Measurements from ENCODE around the gene LCE3B.

Gene LCE3B

DNA sequence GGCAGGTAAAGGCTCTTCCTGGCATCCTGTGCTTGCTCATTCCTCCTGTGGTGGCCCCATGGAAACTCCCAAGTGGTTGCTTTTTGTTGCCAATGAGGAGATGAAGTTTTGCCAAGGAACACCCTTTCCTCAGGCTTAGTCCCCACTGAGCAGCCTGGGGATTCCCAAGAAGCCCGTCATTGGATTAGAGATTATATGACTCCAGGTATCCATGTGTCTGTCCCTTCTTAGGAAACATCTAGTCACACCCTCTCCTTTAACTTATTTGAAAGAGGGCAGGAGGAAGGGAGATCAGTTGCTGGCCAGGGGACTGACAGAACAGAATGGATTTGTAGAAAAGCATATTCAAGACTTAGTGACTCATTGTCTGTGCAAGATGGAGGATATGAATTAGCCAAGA is 13.1 kb downstream of the LCE3B start:
- peaks cover 2 to 5% of the 10 kb centered on the region in 2 donors for H3K4me1 Mint-ChIP-seq
- H3K27me3 Mint-ChIP-seq, result peaks cover 53 to 54% of the 10 kb centered on the region in 2 donors
- H3K36me3 Mint-ChIP-seq, result no peaks in the 10 kb centered on the region
- H3K27ac Mint-ChIP-seq, result no peak overlapping the region
- H3K4me3 Mint-ChIP-seq, result no peak overlapping the region
- H3K9me3 Mint-ChIP-seq, result no peaks in the 10 kb centered on the region
- DNase-seq (no peak), ATAC-seq (replicated peaks) (no peak)

DNA sequence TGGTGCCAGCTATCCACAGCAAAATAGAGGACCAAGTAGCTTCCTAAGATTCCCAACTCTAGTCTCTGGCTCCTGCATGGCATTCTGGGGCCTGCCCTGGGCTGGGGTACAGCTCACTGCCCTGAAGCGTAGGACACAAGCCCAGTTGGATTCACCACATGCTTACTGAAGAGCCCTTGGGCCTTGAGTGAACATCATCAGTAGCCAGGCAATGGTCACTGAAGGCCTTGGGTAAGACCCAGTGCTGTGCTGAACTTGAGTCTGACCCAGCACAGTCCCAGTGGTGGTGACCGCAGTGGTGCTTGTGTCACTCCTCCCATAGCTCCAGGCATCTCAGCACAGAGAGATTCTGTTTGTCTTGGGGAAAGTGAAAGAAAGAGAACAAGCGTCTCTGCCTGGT is 17.0 kb downstream of the LCE3B start:
- DNase-seq (no peak), ATAC-seq (replicated peaks) (no peak)
- Mint-ChIP-seq H3K27me3 (peaks cover 33 to 37% of the 10 kb centered on the region in 2 donors), H3K4me1 (no peaks in the 10 kb centered on the region), H3K27ac (no peak overlapping the region), H3K4me3 (no peak overlapping the region), H3K36me3 (no peaks in the 10 kb centered on the region), H3K9me3 (peaks cover 0 to 5% of the 10 kb centered on the region in 2 donors)

DNA sequence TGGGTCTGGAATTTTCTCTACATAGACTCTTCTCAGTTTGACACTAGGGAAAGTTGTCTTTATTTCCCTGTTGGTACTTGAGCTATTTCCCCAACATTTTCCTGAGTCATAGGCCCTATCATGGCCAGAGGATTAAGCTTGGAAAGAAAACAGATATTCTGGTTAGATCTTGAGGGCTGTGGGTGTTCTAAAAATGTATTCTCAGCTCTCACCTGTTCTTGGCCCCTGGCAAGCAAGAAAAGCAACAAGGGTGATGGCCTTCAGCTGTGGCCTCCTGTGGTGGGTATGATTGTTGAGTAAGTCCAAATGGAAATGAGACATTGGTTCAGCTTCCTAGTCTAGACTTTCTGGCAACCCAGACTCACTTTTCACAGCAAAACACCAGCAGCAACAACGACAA is 26.7 kb downstream of the LCE3B start:
- no peak overlapping the region for H3K27ac Mint-ChIP-seq
- H3K9me3 Mint-ChIP-seq, result peaks cover 0 to 1% of the 10 kb centered on the region in 2 donors
- no peaks in the 10 kb centered on the region for H3K36me3 Mint-ChIP-seq
- no peaks in the 10 kb centered on the region for H3K4me1 Mint-ChIP-seq
- ATAC-seq (replicated peaks) (no peak), DNase-seq (no peak)
- H3K27me3 Mint-ChIP-seq, result peaks cover 4 to 11% of the 10 kb centered on the region in 2 donors
- H3K4me3 Mint-ChIP-seq, result no peak overlapping the region

DNA sequence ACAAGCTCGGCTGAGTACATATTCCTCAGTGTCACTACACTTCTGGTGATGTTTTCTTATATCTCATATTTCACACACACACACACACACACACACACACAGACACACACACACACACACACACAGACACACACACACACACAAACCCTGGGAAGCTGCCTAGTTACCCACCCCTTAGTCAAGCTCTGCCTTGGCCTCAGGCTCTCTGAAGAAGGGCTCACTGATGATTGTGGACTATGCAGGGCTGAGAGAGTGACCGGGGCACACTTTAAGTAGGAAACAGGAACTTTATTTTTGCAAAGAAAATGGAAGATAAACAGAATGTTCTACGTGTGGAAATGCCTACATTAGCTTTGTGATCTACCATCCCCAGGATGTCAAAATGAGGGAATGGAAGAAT is 30.3 kb downstream of the LCE3B start:
- Mint-ChIP-seq H3K4me1 (no peaks in the 10 kb centered on the region), H3K4me3 (no peak overlapping the region), H3K9me3 (peaks cover 0 to 1% of the 10 kb centered on the region in 2 donors), H3K27ac (no peak overlapping the region), H3K27me3 (peaks cover 13 to 27% of the 10 kb centered on the region in 2 donors), H3K36me3 (no peaks in the 10 kb centered on the region)
- DNase-seq (no peak), ATAC-seq (replicated peaks) (no peak)

GRCh38 chr1:152645146-152645545 is 31.5 kb downstream of the LCE3B start:
- H3K4me1 Mint-ChIP-seq, result no peaks in the 10 kb centered on the region
- no peak overlapping the region for H3K27ac Mint-ChIP-seq
- H3K4me3 Mint-ChIP-seq, result no peak overlapping the region
- ATAC-seq (replicated peaks), result no peak
- no peaks in the 10 kb centered on the region for H3K36me3 Mint-ChIP-seq
- no peak for DNase-seq
- H3K27me3 Mint-ChIP-seq, result peaks cover 21 to 30% of the 10 kb centered on the region in 2 donors
- no peaks in the 10 kb centered on the region for H3K9me3 Mint-ChIP-seq

DNA sequence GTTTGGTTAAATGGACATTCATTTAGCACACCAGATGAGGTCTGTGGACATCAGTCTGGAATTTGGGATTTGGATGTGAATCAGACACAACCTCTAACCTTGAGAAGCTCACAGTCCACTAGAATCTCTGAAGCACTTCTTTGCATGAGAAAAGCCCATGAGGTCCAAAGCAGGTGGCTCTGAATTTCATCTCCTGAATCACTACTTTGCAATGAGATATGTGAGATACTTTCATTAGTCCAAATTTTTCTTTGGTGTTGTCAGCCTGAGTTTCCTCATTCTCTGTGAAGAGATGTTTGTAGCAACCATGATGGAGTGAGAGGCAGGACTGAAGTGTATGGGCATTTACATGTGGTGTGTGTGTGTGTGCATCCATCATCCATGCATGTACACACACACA is 33.0 kb downstream of the LCE3B start:
- no peaks in the 10 kb centered on the region for H3K4me1 Mint-ChIP-seq
- H3K27me3 Mint-ChIP-seq, result peaks cover 24 to 34% of the 10 kb centered on the region in 2 donors
- H3K27ac Mint-ChIP-seq, result no peak overlapping the region
- no peaks in the 10 kb centered on the region for H3K36me3 Mint-ChIP-seq
- H3K9me3 Mint-ChIP-seq, result no peaks in the 10 kb centered on the region
- DNase-seq, result no peak
- ATAC-seq (replicated peaks), result no peak
- H3K4me3 Mint-ChIP-seq, result no peak overlapping the region

DNA sequence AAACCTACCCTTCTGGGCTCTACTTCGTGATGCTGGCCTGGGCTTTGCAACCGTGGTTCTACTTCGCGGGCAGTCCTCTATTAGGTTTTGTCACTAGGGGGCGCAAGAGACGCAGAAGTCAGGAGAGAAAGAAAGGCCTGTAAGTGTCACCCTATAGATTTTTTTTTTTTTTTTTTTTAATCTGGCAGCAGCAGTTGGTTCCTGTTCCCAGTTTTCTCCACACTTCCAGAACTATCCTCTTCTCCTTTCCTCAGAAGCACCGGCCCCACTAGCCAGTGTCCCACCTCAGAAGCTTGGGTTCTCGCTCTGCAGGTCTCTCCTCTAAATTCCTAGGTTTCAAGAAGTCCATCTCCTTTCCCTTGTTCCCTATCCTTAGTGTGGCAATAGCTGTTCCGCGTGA is 40.5 kb downstream of the LCE3B start:
- peak; percentile 72 to 77 for ATAC-seq (replicated peaks)
- Mint-ChIP-seq H3K27ac (no peak overlapping the region), H3K9me3 (no peaks in the 10 kb centered on the region), H3K4me1 (peaks cover 2 to 5% of the 10 kb centered on the region in 2 donors), H3K27me3 (peaks cover 17 to 18% of the 10 kb centered on the region in 2 donors), H3K36me3 (no peaks in the 10 kb centered on the region), H3K4me3 (no peak overlapping the region)
- peak; percentile 42 for DNase-seq

- Mint-ChIP-seq H3K27ac (no peak overlapping the region), H3K9me3 (no peaks in the 10 kb centered on the region), H3K4me3 (no peak overlapping the region), H3K27me3 (peaks cover 8 to 10% of the 10 kb centered on the region in 2 donors), H3K36me3 (no peaks in the 10 kb centered on the region), H3K4me1 (peaks cover 2 to 5% of the 10 kb centered on the region in 2 donors)
- DNase-seq, result no peak
- no peak for ATAC-seq (replicated peaks)
Measured at GRCh38 chr1:152656459-152656858, 42.8 kb downstream of the LCE3B start.

DNA sequence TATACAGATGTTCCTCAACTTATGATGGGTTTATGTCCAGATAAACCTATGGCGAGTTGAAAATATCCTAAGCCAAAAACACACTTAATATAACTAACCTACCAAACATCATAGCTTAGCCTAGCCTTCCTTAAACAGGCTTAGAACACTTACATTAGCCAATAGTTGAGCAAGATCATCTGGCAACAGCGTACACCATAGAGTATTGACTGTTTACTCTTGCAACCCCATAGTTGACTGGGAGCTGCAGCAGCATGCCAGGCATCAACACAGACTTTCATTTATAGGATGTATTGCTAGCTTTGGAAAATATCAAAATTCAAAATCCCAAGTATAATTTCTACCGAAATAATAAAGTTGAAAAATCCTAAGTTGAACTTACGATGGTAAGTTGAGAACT is 44.1 kb downstream of the LCE3B start:
- Mint-ChIP-seq H3K4me3 (no peak overlapping the region), H3K27ac (no peak overlapping the region), H3K27me3 (peaks cover 8 to 12% of the 10 kb centered on the region in 2 donors), H3K9me3 (no peaks in the 10 kb centered on the region), H3K36me3 (no peaks in the 10 kb centered on the region), H3K4me1 (peaks cover 2 to 5% of the 10 kb centered on the region in 2 donors)
- DNase-seq (no peak), ATAC-seq (replicated peaks) (no peak)

GRCh38 chr1:152658649-152659048 is 45.0 kb downstream of the LCE3B start:
- H3K27me3 Mint-ChIP-seq, result peaks cover 11 to 18% of the 10 kb centered on the region in 2 donors
- no peak overlapping the region for H3K27ac Mint-ChIP-seq
- DNase-seq (no peak), ATAC-seq (replicated peaks) (no peak)
- H3K4me3 Mint-ChIP-seq, result no peak overlapping the region
- H3K4me1 Mint-ChIP-seq, result peaks cover 2 to 5% of the 10 kb centered on the region in 2 donors
- no peaks in the 10 kb centered on the region for H3K9me3 Mint-ChIP-seq
- H3K36me3 Mint-ChIP-seq, result no peaks in the 10 kb centered on the region

DNA sequence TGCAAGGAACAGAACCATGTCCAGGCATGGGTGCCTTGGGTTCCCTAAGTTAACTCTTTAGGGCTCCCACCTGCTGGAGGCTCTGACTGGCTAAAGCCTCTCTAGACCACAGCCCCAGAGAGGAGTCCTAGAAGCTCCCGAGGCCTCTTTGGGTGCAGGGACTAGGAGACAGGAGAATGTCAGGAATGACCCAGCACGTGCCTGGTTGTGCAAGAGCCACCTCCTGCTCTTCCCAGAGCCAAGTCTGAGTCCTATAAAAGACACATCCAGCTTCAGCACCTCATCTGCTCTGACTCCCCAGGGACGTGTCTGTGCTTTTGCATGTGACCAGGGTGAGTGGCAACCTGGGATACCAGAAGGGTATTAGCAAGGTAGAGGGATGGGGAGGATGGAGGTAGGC is 49.5 kb downstream of the LCE3B start, which contains the start of gene LCE2D:
LCE2D (plus strand) TSS at position 283 of the 400 bp plus-strand sequence. CDS start 726 bp downstream, outside the sequence.
- H3K36me3 Mint-ChIP-seq, result no peaks in the 10 kb centered on the region
- no peak within 1 kb of the TSS for H3K27ac Mint-ChIP-seq
- no peak for DNase-seq
- peaks cover 0 to 2% of the 10 kb centered on the region in 2 donors for H3K9me3 Mint-ChIP-seq
- H3K27me3 Mint-ChIP-seq, result peaks cover 9 to 23% of the 10 kb centered on the region in 2 donors
- peaks cover 0 to 8% of the 10 kb centered on the region in 2 donors for H3K4me1 Mint-ChIP-seq
- ATAC-seq (replicated peaks), result no peak
- H3K4me3 Mint-ChIP-seq, result no peak within 1 kb of the TSS

Data from stimulated activated naive B cell treated with anti-CD40 and anti-IgM and Interleukin-4, amounts not matched to agents 10 μg/mL and 1 μg/mL and 100 μg/mL, for 72 hours (primary cell).